GM18507 (cell line): ENCODE results near the gene SKOR2.

Experiments used
- DNase-seq: peaks from one replicate; pipeline ENCODE4 v3.0.0; 2011; ENCODE audit warnings: low read depth; ENCODE audit not compliant: insufficient read length; ENCODE audit errors: extremely low spot score
- FAIRE-seq: peaks from 2 replicates; lab custom pipeline; 2011; peaks lifted over from hg19 to GRCh38; lab: Jason Lieb, UNC

The SKOR2 gene

GRCh38 chr18:47260924-47261701 lies 9.7 kb upstream of the SKOR2 start:
- FAIRE-seq: no peak
- no peak for DNase-seq

- FAIRE-seq: no peak
Observed at GRCh38 chr18:47260120-47260923, 8.9 kb upstream of the SKOR2 start.

GRCh38 chr18:47254341-47254939 lies 3.0 kb upstream of the SKOR2 start:
- no peak for FAIRE-seq
- no peak for DNase-seq

More at GRCh38 chr18:47260120-47260923, 8.9 kb upstream of the SKOR2 start:
- DNase-seq: no peak

- no peak for FAIRE-seq
Observed at GRCh38 chr18:47253101-47253654, 1.7 kb upstream of the SKOR2 start.

GRCh38 chr18:47250391-47251046 lies 941 bp downstream of the SKOR2 start:
- DNase-seq (no peak), FAIRE-seq (no peak)

More at GRCh38 chr18:47253101-47253654, 1.7 kb upstream of the SKOR2 start:
- no peak for DNase-seq

GRCh38 chr18:47249314-47249981 lies 2.0 kb downstream of the SKOR2 start:
- no peak for FAIRE-seq
- no peak for DNase-seq

GRCh38 chr18:47248604-47249313 lies 2.7 kb downstream of the SKOR2 start:
- FAIRE-seq (no peak), DNase-seq (no peak)

- DNase-seq: no peak
- FAIRE-seq: no peak
Observed at GRCh38 chr18:47248115-47248603, 3.3 kb downstream of the SKOR2 start.

- no peak for FAIRE-seq
Observed at GRCh38 chr18:47247416-47248114, 3.9 kb downstream of the SKOR2 start.

GRCh38 chr18:47247036-47247415 lies 4.4 kb downstream of the SKOR2 start:
- FAIRE-seq: no peak
- no peak for DNase-seq

More at GRCh38 chr18:47247416-47248114, 3.9 kb downstream of the SKOR2 start:
- DNase-seq: no peak

GRCh38 chr18:47246027-47246971 lies 5.2 kb downstream of the SKOR2 start:
- DNase-seq: no peak
- FAIRE-seq: no peak

- no peak for FAIRE-seq
- no peak for DNase-seq
Observed at GRCh38 chr18:47244086-47244485, 7.4 kb downstream of the SKOR2 start.

GRCh38 chr18:47235096-47235495 lies 16.4 kb downstream of the SKOR2 start:
- no peak for DNase-seq
- no peak for FAIRE-seq

- DNase-seq: no peak
Observed at GRCh38 chr18:47226660-47227059, 24.8 kb downstream of the SKOR2 start.

GRCh38 chr18:47215554-47216138 lies 35.8 kb downstream of the SKOR2 start:
- peak; percentile 39 for FAIRE-seq
- DNase-seq: no peak

More at GRCh38 chr18:47226660-47227059, 24.8 kb downstream of the SKOR2 start:
- FAIRE-seq: no peak

GRCh38 chr18:47209171-47209570 lies 42.3 kb downstream of the SKOR2 start:
- DNase-seq (no peak), FAIRE-seq (no peak)
